OCI-LY7 (cell line): ENCODE results near the gene CYFIP1. TPM values are rescaled to one million over a fixed set of nuclear protein-coding genes. Genes with fewer than 3 reads are reported as not detected.

ENCODE experiments used
- BruUV-seq: library from RNA; stranded (reverse); fragments of 400-500 nt; replicated peaks from 2 replicates; lab custom pipeline; 2021; lab: Mats Ljungman, UMichigan
- CTCF ChIA-PET: fragments of 300-600 bp; sonication (Branson Sonifier 250); formaldehyde crosslinking; loops from one replicate; lab custom pipeline; 2022; ENCODE audit warnings: antibody characterized with exemption; ENCODE audit not compliant: unreplicated experiment; lab: Charles Lee
- POLR2A ChIA-PET: fragments of 300-600 bp; sonication (Branson Sonifier 250); formaldehyde crosslinking; loops from one replicate; lab custom pipeline; 2022; ENCODE audit warnings: antibody characterized with exemption; lab: Charles Lee
- DNase-seq: peaks from one replicate; pipeline ENCODE4 v3.0.0-alpha.2; 2015; ENCODE audit warnings: low spot score
- H2AFZ ChIP-seq: fragments of 200-600 bp; sonication (generic), shearing (Covaris generic); 2 replicates; pipeline ENCODE4 v1.6.1; 2014; ENCODE audit warnings: mild to moderate bottlenecking, antibody characterized with exemption, low read length, moderate library complexity
- H3K27ac ChIP-seq: fragments of 200-600 bp; sonication (generic); 2 replicates; pipeline ENCODE4 v1.5.1; 2014; ENCODE audit warnings: mixed run types, low read depth, mild to moderate bottlenecking, moderate library complexity, low read length, inconsistent platforms; ENCODE audit not compliant: poor library complexity, severe bottlenecking
- H3K36me3 ChIP-seq: fragments of 200-600 bp; sonication (generic); 2 replicates; pipeline ENCODE4 v1.6.1; 2014; ENCODE audit warnings: mild to moderate bottlenecking, antibody characterized with exemption, low read length, moderate library complexity, mixed read lengths; ENCODE audit not compliant: insufficient read depth
- H3K4me1 ChIP-seq: fragments of 200-600 bp; sonication (generic); 2 replicates; pipeline ENCODE4 v1.5.1; 2014; ENCODE audit warnings: mild to moderate bottlenecking, low read length; ENCODE audit not compliant: insufficient read depth, poor library complexity, severe bottlenecking
- H3K4me2 ChIP-seq: fragments of 200-600 bp; sonication (generic); 2 replicates; pipeline ENCODE4 v1.6.1; 2014; ENCODE audit warnings: mild to moderate bottlenecking, low read length
- H3K4me3 ChIP-seq: fragments of 200-600 bp; sonication (generic); 2 replicates; pipeline ENCODE4 v1.5.1; 2014; ENCODE audit warnings: mild to moderate bottlenecking, low read depth, low read length; ENCODE audit not compliant: poor library complexity, severe bottlenecking
- H3K79me2 ChIP-seq: fragments of 200-600 bp; sonication (generic); 2 replicates; pipeline ENCODE4 v1.6.1; 2016; ENCODE audit warnings: low read depth, mild to moderate bottlenecking, low read length, moderate library complexity, mixed read lengths; ENCODE audit not compliant: insufficient read depth
- H3K9me2 ChIP-seq: fragments of 200-600 bp; sonication (generic); 2 replicates; pipeline ENCODE4 v1.6.1; 2016; ENCODE audit warnings: mild to moderate bottlenecking, low read length, mixed read lengths; ENCODE audit not compliant: insufficient read depth
- H3K9me3 ChIP-seq: fragments of 200-600 bp; sonication (generic); 2 replicates; pipeline ENCODE4 v1.6.1; 2014; ENCODE audit warnings: mild to moderate bottlenecking, mixed run types, low read length, mixed read lengths
- H4K20me1 ChIP-seq: fragments of 200-600 bp; sonication (generic); 2 replicates; pipeline ENCODE4 v1.6.1; 2014; ENCODE audit warnings: mild to moderate bottlenecking, antibody characterized with exemption, low read length, moderate library complexity, mixed read lengths; ENCODE audit not compliant: insufficient read depth
- EZH2phosphoT487 ChIP-seq: fragments of 200-600 bp; sonication (generic); IDR thresholded peaks from 2 replicates; pipeline ENCODE4 v1.6.1; 2018; ENCODE audit warnings: low read depth, borderline replicate concordance, mild to moderate bottlenecking, mixed run types, antibody characterized with exemption, low read length, moderate library complexity, mixed read lengths
- intact Hi-C: fragments of 100-400 bp; cut with micrococcal nuclease; formaldehyde crosslinking; loops from one replicate; pipeline ENCODE4 v1.10.0; 2022; ENCODE audit not compliant: unreplicated experiment
- total RNA-seq, 2 experiments: library from RNA; depleted of rRNA in 1 of 2; stranded (reverse); fragments of >200 nt in 1 of 2; shearing (Covaris generic) in 1 of 2; gene quantifications; 2 replicates each; pipeline ENCODE4 v1.2.3, GENCODE V29; 2014 to 2022
- TF ChIP-seq, protein P1 (sequence below): fragments of 200-600 bp; sonication (generic); conservative IDR thresholded peaks from 2 replicates; pipeline ENCODE4 v1.5.1; 2014; ENCODE audit warnings: mild to moderate bottlenecking, antibody characterized with exemption, low read length, moderate library complexity, mixed read lengths

The CYFIP1 gene
- total RNA-seq, 2 experiments from 2014 or later, result 0.98 to 1.3 TPM

- intact Hi-C loops, result loop anchor here (10.0 kb wide), 1 partner anchor 141 kb away; no protein-coding TSS in a partner anchor
- no peak overlapping the region for H3K4me3 ChIP-seq
- no peaks in the 10 kb centered on the region for H4K20me1 ChIP-seq
- no peak for DNase-seq
- peaks cover 99% of the 10 kb centered on the region for H3K36me3 ChIP-seq
- no peak overlapping the region for H2AFZ ChIP-seq
- no peaks in the 10 kb centered on the region for H3K4me1 ChIP-seq
- no peaks in the 10 kb centered on the region for H3K9me2 ChIP-seq
- TF ChIP-seq EZH2phosphoT487, result no peak
- TF ChIP-seq, protein P1, sequence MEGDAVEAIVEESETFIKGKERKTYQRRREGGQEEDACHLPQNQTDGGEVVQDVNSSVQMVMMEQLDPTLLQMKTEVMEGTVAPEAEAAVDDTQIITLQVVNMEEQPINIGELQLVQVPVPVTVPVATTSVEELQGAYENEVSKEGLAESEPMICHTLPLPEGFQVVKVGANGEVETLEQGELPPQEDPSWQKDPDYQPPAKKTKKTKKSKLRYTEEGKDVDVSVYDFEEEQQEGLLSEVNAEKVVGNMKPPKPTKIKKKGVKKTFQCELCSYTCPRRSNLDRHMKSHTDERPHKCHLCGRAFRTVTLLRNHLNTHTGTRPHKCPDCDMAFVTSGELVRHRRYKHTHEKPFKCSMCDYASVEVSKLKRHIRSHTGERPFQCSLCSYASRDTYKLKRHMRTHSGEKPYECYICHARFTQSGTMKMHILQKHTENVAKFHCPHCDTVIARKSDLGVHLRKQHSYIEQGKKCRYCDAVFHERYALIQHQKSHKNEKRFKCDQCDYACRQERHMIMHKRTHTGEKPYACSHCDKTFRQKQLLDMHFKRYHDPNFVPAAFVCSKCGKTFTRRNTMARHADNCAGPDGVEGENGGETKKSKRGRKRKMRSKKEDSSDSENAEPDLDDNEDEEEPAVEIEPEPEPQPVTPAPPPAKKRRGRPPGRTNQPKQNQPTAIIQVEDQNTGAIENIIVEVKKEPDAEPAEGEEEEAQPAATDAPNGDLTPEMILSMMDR, result no peak
- H3K27ac ChIP-seq, result no peak overlapping the region
- H3K9me3 ChIP-seq, result no peaks in the 10 kb centered on the region; the same call in 1 of the 2 replicates
- H3K4me2 ChIP-seq, result no peak overlapping the region
- CTCF ChIA-PET, result no interaction called here
- H3K79me2 ChIP-seq, result peaks cover 26% of the 10 kb centered on the region; the same call in 1 of the 2 replicates
- POLR2A ChIA-PET, result no interaction called here
- no TSS peak for BruUV-seq
These were observed 116.8 kb downstream of the CYFIP1 start for GRCh38 chr15:22863356-22863755.

DNA sequence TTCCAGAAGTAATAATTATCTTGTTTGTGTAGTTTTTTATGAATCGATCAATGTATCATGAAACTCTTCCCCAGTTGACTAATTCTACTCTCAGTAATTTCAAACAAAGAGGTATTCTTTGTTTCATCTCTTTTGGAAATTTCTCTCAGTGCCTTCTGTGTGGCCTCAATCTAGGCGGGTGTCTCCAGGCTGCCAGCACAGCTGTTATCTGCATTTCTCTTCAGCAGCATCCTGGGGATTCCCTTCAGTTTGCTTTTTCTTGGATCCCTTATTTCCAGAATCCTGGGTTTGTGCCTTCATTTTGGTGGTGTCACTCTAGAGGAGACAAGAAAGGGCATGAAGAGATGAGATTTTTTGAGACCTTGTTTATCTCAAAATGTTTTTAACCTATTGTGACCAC, 119.0 kb downstream of the CYFIP1 start:
- ChIA-PET POLR2A (no interaction called here), CTCF (no interaction called here)
- peaks cover 99% of the 10 kb centered on the region for H3K36me3 ChIP-seq
- no TSS peak for BruUV-seq
- H3K4me2 ChIP-seq, result no peak overlapping the region
- H4K20me1 ChIP-seq, result no peaks in the 10 kb centered on the region
- H3K79me2 ChIP-seq, result peaks cover 30% of the 10 kb centered on the region; the same call in 1 of the 2 replicates
- no peak overlapping the region for H2AFZ ChIP-seq
- H3K9me2 ChIP-seq, result no peaks in the 10 kb centered on the region
- DNase-seq, result no peak
- H3K9me3 ChIP-seq, result no peaks in the 10 kb centered on the region; the same call in 1 of the 2 replicates
- intact Hi-C loops, result loop anchor here (10.0 kb wide), 1 partner anchor 144 kb away; no protein-coding TSS in a partner anchor
- H3K4me1 ChIP-seq, result no peaks in the 10 kb centered on the region
- no peak overlapping the region for H3K27ac ChIP-seq
- no peak overlapping the region for H3K4me3 ChIP-seq
- TF ChIP-seq, protein P1, result no peak
- TF ChIP-seq EZH2phosphoT487, result no peak

GRCh38 chr15:22856659-22857058, 123.5 kb downstream of the CYFIP1 start:
- Histone ChIP-seq H3K9me2 (no peaks in the 10 kb centered on the region), H4K20me1 (no peaks in the 10 kb centered on the region), H3K79me2 (peaks cover 29% of the 10 kb centered on the region; the same call in 1 of the 2 replicates), H2AFZ (no peak overlapping the region), H3K4me2 (no peak overlapping the region), H3K9me3 (no peaks in the 10 kb centered on the region; the same call in 1 of the 2 replicates), H3K27ac (no peak overlapping the region), H3K4me3 (no peak overlapping the region), H3K36me3 (peaks cover 100% of the 10 kb centered on the region), H3K4me1 (no peaks in the 10 kb centered on the region)
- ChIA-PET CTCF (no interaction called here), POLR2A (interaction anchor here (0.5 to 1.7 kb wide), 5 partner anchors 8 to 74 kb away, joined by 3 to 4 read pairs (median 3); no protein-coding TSS in a partner anchor)
- TSS peak; percentile 30 for BruUV-seq
- TF ChIP-seq, protein P1, result no peak
- TF ChIP-seq EZH2phosphoT487, result no peak
- intact Hi-C loops, result no loop called here
- DNase-seq, result no peak
